ENCODE data around the gene TTC3. TPM values are rescaled to one million over a fixed set of nuclear protein-coding genes. Genes with fewer than 3 reads are reported as not detected.

TTC3 gene
- total RNA-seq, 1 experiment from 2014 or later = 74.0 TPM

DNA sequence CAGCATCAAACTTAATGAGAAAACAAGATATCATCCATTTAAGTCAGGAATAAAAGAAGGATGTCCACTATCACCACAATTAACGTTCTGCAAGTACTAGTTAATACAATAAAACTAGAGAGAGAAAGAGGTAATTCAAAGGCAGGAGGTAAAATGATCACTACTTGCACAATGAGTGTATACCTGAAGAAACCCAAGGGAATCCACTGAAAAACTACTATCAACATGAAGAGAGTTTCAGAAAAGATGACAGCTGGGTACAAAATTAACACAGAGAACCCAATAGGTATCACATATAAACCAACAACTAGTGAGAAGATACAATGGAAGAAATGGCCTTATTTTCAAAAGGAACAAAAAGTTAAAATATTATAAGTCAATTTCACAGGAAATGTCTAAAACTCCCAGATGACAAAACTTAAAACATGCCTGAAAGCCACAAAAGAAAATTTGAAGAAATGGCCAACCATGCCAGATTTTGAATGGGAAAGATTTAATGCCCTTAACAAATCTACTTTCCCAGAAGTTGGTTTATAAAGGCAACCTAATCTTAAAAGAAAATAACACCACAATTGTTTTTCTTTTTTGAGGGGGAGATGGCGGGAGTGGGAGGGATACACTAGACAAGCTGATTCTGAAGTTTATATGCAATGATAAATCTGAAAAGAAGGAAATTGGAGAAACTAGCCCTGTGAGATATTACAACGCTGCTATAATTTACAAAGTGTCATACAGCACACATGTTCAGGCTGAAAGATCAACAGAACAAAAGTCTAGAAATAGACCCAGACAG lies 176.3 kb downstream of the TTC3 start:
- no peak for DNase-seq (ENCODE audit: low read depth)

DNA sequence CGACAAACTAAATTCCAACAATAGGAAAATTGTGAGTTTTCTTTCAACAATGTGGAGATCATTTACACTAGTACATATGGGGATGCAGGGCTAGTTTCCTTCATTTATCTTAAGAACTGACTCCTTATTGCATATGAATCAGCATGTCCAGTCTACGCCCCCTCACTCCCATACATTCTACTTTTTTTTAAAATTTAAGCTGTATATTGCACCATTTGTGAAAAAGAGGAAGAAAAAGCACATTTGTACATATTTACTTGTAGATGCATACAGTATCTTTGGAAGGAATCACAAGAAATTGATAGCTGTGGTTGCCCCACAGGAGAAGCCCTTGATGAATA lies 178.2 kb downstream of the TTC3 start:
- no peak for DNase-seq (ENCODE audit: low read depth)

Other genes with a start within 250 kb of the TTC3 start
- 11.9 and 16.9 TPM in 2 replicates for gene HLCS, start 106.6 kb upstream of the TTC3 start, total RNA-seq (2014; rRNA removed; shearing (Covaris generic))
- not detected in 2 replicates for gene RIPPLY3, start 66.6 kb upstream of the TTC3 start, total RNA-seq (2014; rRNA removed; shearing (Covaris generic))
- gene PIGP, start 183 bp upstream of the TTC3 start, total RNA-seq (2014; rRNA removed; shearing (Covaris generic)) = 11.3 and 22.8 TPM in 2 replicates
- gene VPS26C, start 194.1 kb downstream of the TTC3 start, total RNA-seq (2014; rRNA removed; shearing (Covaris generic)) = 52.5 and 52.6 TPM in 2 replicates

Data from RPMI7951 (cell line).